ENCODE measurements around the gene COQ10A. TPM values are rescaled to one million over a fixed set of nuclear protein-coding genes. Genes with fewer than 3 reads are reported as not detected.

The COQ10A gene
- total RNA-seq, 1 donor from 2014 or later: 10.1 TPM

DNA sequence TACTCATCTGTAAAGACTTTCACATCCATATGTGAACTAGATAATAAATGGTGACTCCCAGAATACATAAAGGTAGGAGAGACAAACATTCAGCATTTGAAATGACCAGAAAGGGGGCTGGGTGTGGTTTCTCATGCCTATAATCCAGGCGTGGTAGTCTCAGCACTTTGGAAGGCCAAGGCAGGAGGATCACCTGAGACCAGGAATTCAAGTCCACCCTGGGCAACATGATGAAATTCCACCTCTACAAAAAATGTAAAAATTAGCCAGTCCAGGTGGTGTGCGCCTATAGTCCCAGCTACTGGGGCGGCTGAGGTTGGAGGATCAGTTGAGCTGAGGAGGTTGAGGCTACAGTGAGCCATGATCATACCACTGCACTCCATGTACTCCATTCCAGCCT is 37.5 kb downstream of the COQ10A start:
- H3K4me3 ChIP-seq: no peak overlapping the region
- H3K27me3 ChIP-seq: no peaks in the 10 kb centered on the region
- TF ChIP-seq POLR2AphosphoS5 (IDR thresholded peaks at IDR 0.05; ENCODE audit: insufficient read depth in 1 of 2, low read depth in 1 of 2): no peak
- TF ChIP-seq POLR2A (IDR thresholded peaks at IDR 0.05): no peak
- TF ChIP-seq, protein P1, sequence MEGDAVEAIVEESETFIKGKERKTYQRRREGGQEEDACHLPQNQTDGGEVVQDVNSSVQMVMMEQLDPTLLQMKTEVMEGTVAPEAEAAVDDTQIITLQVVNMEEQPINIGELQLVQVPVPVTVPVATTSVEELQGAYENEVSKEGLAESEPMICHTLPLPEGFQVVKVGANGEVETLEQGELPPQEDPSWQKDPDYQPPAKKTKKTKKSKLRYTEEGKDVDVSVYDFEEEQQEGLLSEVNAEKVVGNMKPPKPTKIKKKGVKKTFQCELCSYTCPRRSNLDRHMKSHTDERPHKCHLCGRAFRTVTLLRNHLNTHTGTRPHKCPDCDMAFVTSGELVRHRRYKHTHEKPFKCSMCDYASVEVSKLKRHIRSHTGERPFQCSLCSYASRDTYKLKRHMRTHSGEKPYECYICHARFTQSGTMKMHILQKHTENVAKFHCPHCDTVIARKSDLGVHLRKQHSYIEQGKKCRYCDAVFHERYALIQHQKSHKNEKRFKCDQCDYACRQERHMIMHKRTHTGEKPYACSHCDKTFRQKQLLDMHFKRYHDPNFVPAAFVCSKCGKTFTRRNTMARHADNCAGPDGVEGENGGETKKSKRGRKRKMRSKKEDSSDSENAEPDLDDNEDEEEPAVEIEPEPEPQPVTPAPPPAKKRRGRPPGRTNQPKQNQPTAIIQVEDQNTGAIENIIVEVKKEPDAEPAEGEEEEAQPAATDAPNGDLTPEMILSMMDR (IDR thresholded peaks at IDR 0.05): no peak
- H3K9me3 ChIP-seq: no peaks in the 10 kb centered on the region
- no peak overlapping the region for H3K27ac ChIP-seq
- peaks cover 0 to 5% of the 10 kb centered on the region in 2 donors for H3K36me3 ChIP-seq
- intact Hi-C loops (cut with DNase I): no loop called here
- DNase-seq (ENCODE audit: extremely low spot score in 2 of 2): no peak
- peaks cover 24% of the 10 kb centered on the region for H3K4me1 ChIP-seq

GRCh38 chr12:56304872-56305590 is 38.3 kb downstream of the COQ10A start:
- no peak for DNase-seq (ENCODE audit: extremely low spot score in 2 of 2)
- TF ChIP-seq, protein P1 (IDR thresholded peaks at IDR 0.05): no peak
- TF ChIP-seq POLR2AphosphoS5 (IDR thresholded peaks at IDR 0.05; ENCODE audit: insufficient read depth in 1 of 2, low read depth in 1 of 2) (no peak), POLR2A (IDR thresholded peaks at IDR 0.05) (no peak)
- H3K27me3 ChIP-seq: no peaks in the 10 kb centered on the region
- no peak overlapping the region for H3K4me3 ChIP-seq
- intact Hi-C loops (cut with DNase I): no loop called here
- no peak overlapping the region for H3K27ac ChIP-seq
- peaks cover 20% of the 10 kb centered on the region for H3K4me1 ChIP-seq
- H3K9me3 ChIP-seq: no peaks in the 10 kb centered on the region
- H3K36me3 ChIP-seq: peaks cover 0 to 12% of the 10 kb centered on the region in 2 donors

DNA sequence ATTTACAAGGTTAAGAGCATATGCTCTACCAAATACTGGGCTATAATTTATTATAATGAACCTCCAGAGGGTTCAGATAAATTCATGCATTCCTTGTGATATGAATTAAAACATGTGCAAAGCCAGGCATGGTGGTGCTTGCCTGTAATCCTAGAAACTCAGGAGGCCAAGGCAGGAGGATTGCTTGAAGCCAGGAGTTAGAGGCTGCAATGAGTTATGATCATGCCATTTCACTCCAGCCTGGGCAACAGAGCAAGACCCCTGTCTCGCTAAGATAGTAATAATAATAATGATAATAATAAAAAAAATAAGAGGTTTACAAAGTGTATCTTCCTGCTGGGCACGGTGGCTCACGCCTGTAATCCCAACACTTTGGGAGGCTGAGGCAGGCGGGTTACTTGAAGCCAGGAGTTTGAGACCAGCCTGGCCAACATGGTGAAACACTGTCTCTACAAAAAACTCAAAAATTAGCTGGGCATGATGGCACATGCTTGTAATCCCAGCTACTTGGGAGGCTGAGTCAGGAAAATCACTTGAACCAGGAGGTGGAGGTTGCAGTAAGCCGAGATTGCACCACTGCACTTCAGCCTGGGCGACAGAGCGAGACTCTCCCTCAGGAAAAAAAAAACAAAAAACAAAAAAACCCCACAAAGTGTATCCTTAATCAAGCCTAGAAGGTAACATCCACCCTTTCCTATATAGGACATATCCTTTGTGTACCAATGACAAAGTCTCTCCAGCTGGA is 40.7 kb downstream of the COQ10A start:
- Histone ChIP-seq H3K27me3 (no peaks in the 10 kb centered on the region), H3K9me3 (no peaks in the 10 kb centered on the region), H3K36me3 (peaks cover 0 to 23% of the 10 kb centered on the region in 2 donors), H3K27ac (no peak overlapping the region), H3K4me3 (no peak overlapping the region), H3K4me1 (peaks cover under 1% of the 10 kb centered on the region)
- DNase-seq (ENCODE audit: extremely low spot score in 2 of 2): no peak
- no peak for TF ChIP-seq POLR2AphosphoS5 (IDR thresholded peaks at IDR 0.05; ENCODE audit: insufficient read depth in 1 of 2, low read depth in 1 of 2)
- no peak for TF ChIP-seq POLR2A (IDR thresholded peaks at IDR 0.05)
- TF ChIP-seq, protein P1 (IDR thresholded peaks at IDR 0.05): no peak
- intact Hi-C loops (cut with DNase I): no loop called here

GRCh38 chr12:56308714-56309113 is 42.0 kb downstream of the COQ10A start:
- Histone ChIP-seq H3K27me3 (no peaks in the 10 kb centered on the region), H3K27ac (no peak overlapping the region), H3K4me1 (no peaks in the 10 kb centered on the region), H3K4me3 (no peak overlapping the region), H3K9me3 (no peaks in the 10 kb centered on the region), H3K36me3 (peaks cover 0 to 23% of the 10 kb centered on the region in 2 donors)
- no peak for TF ChIP-seq POLR2AphosphoS5 (IDR thresholded peaks at IDR 0.05; ENCODE audit: insufficient read depth in 1 of 2, low read depth in 1 of 2)
- TF ChIP-seq, protein P1 (IDR thresholded peaks at IDR 0.05): no peak
- TF ChIP-seq POLR2A (IDR thresholded peaks at IDR 0.05): no peak
- no peak for DNase-seq (ENCODE audit: extremely low spot score in 2 of 2)
- intact Hi-C loops (cut with DNase I): no loop called here

GRCh38 chr12:56311003-56311402 is 44.3 kb downstream of the COQ10A start:
- no peaks in the 10 kb centered on the region for H3K9me3 ChIP-seq
- TF ChIP-seq POLR2AphosphoS5 (IDR thresholded peaks at IDR 0.05; ENCODE audit: insufficient read depth in 1 of 2, low read depth in 1 of 2) (no peak), POLR2A (IDR thresholded peaks at IDR 0.05) (no peak)
- TF ChIP-seq, protein P1 (IDR thresholded peaks at IDR 0.05): no peak
- no peak overlapping the region for H3K4me3 ChIP-seq
- peaks cover 0 to 32% of the 10 kb centered on the region in 2 donors for H3K36me3 ChIP-seq
- no peaks in the 10 kb centered on the region for H3K27me3 ChIP-seq
- DNase-seq (ENCODE audit: extremely low spot score in 2 of 2): no peak
- no peak overlapping the region for H3K27ac ChIP-seq
- peaks cover 8% of the 10 kb centered on the region for H3K4me1 ChIP-seq
- intact Hi-C loops (cut with DNase I): no loop called here
